Muscle of back (tissue), 11 donors: ENCODE results near the gene SULT1E1. TPM values are rescaled to one million over a fixed set of nuclear protein-coding genes. Genes with fewer than 3 reads are reported as not detected.

Experiments
- DNase-seq, 3 donors: peaks; one replicate each; pipeline versions ENCODE4 v3.0.0 to v3.0.0-alpha.2; 2013
- polyA plus RNA-seq, 10 donors: library from polyadenylated mRNA; unstranded; fragments of 120-200 nt; gene quantifications; one replicate each; pipeline ENCODE4 v1.2.1, GENCODE V29; 2013; ENCODE audit not compliant: insufficient read length in 10 of 10

Gene SULT1E1
- polyA plus RNA-seq, 10 donors: 18.7 to 87.5 (median 34.9) TPM

- peak in 2 of 3 donors; percentile 21 to 23 for DNase-seq
Observed at GRCh38 chr4:69800599-69800998, 59.3 kb downstream of the SULT1E1 start.

GRCh38 chr4:69799337-69799736 is 60.6 kb downstream of the SULT1E1 start:
- no peak for DNase-seq

GRCh38 chr4:69793732-69794131 is 66.2 kb downstream of the SULT1E1 start:
- no peak for DNase-seq

Other genes starting within 250 kb of the SULT1E1 start
- gene UGT2A2, start 220.5 kb downstream of the SULT1E1 start, polyA plus RNA-seq: under 1 TPM in 1 of 10 donors, not detected in 9; 0.15 TPM
- under 1 TPM in 6 of 10 donors, not detected in 4; 0.07 to 0.54 (median 0.18) TPM for gene UGT2A1, start 206.9 kb downstream of the SULT1E1 start, polyA plus RNA-seq
- gene SULT1B1, start 99.5 kb downstream of the SULT1E1 start, polyA plus RNA-seq: 1 to 10 TPM in 3 of 10 donors, under 1 TPM in 7; 0.41 to 8.3 (median 0.64) TPM
- gene CSN1S1, start 70.9 kb upstream of the SULT1E1 start, polyA plus RNA-seq: not detected
- gene CSN2, start 105.6 kb upstream of the SULT1E1 start, polyA plus RNA-seq: not detected
- not detected for gene STATH, start 135.8 kb upstream of the SULT1E1 start, polyA plus RNA-seq
- gene HTN3, start 168.3 kb upstream of the SULT1E1 start, polyA plus RNA-seq: not detected
- gene HTN1, start 190.3 kb upstream of the SULT1E1 start, polyA plus RNA-seq: under 1 TPM in 1 of 10 donors, not detected in 9; 0.07 TPM